ENCODE results near the gene ANKZF1. TPM values are rescaled to one million over a fixed set of nuclear protein-coding genes. Genes with fewer than 3 reads are reported as not detected.

Gene ANKZF1
- total and polyA plus RNA-seq, 4 experiments from 2014 or later, result 22.1 to 260 (median 147) TPM

DNA sequence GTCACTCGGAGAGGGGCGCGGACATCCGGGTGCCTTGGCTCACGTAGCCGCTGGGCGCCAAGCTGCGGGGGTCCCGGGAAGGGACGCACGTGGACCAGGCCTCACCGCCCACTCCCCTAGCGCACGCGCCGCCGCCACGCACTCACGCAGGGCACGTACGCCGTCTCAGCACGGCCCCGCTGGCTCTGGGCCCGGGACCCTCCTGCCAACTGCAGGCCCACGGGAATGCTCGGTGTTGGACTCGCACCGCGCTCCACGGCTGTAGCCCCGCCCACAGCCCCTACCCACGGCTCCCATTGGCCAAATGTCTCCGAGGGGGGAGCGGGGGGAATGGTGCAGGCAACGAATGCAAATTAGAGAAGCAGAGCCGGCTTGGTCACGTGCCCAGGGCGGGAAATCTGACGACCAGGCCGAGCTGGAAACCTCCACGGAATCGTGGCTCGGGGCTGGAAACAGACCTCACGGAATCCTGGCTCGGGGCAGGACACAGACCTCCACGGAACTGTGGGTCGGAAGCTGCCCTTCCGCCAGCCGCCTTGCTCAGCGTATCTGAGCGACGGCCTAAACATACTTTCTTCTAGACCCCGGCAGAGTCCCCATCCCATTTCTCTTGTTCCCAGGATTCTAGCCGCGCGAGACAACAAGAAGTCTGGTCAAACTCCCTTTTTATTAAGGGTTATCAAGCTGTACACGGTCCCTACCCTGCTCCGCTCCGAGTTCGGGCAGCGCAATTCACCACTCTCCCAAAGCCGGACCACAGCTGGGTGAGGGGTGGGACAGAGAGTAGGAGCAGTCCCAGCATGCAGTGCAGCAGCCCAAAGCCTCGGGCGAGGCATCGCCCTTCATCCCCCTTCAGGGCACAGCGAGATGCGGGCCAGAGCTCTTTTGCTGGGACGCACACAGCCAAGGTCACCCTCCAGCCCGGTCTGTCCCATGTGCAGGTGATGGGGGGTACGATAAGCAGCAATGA lies 10.6 kb upstream of the ANKZF1 start, which contains the start of gene ABCB6:
Gene ABCB6, minus strand, starts transcription at position 227 of the 970 bp plus-strand sequence. CDS start 285 bp downstream, outside the sequence.
- Mint-ChIP-seq H3K4me3 (peak within 1 kb of the TSS; percentile 82 to 93 (median 84)), H3K36me3 (peaks cover 17 to 36% of the 10 kb centered on the region in 2 donors), H3K4me1 (peaks cover 8 to 25% (median 19%) of the 10 kb centered on the region in 4 donors), H3K27ac (peak within 1 kb of the TSS; percentile 74 to 96 (median 88)), H3K27me3 (no peaks in the 10 kb centered on the region), H3K9me3 (no peaks in the 10 kb centered on the region)
- no peaks in the 10 kb centered on the region for H3K27me3 ChIP-seq (ENCODE audit: insufficient read depth, low read length)
- no peaks in the 10 kb centered on the region for H3K9me3 ChIP-seq (ENCODE audit: control insufficient read depth in 1 of 2, low read length in 2 of 2)
- ChIA-PET POLR2A (ENCODE audit: partially characterized antibody) (interaction anchor here (0.7 to 15.3 kb wide), 13 partner anchors 10 to 76 kb away, joined by 3 to 424 read pairs (median 28); partner anchors contain the start of genes ANKZF1, ATG9A, CNPPD1 and DNAJB2), CTCF (ENCODE audit: partially characterized antibody) (interaction anchor here (0.6 to 14.5 kb wide), 9 partner anchors 8 to 76 kb away, joined by 3 to 253 read pairs (median 3); partner anchors contain the start of genes CNPPD1, GLB1L, NHEJ1 and RETREG2)
- H3K4me3 ChIP-seq (ENCODE audit: low read length in 2 of 2), result peak within 1 kb of the TSS; percentile 49 to 68
- DNase-seq, result peak; percentile 81 to 93 (median 83)
- peaks cover 24% of the 10 kb centered on the region for H3K4me1 ChIP-seq (ENCODE audit: insufficient read depth, low read length)
- H3K36me3 ChIP-seq (ENCODE audit: insufficient read depth, low read length), result peaks cover 36% of the 10 kb centered on the region
- H3K27ac ChIP-seq (ENCODE audit: low read depth, low read length), result peak within 1 kb of the TSS; percentile 53
- intact Hi-C loops (cut with micrococcal nuclease), result loop anchor here (1.0 to 10.0 kb wide), 4 partner anchors 10 to 164 kb away; partner anchors contain the start of genes ANKZF1, ATG9A, NHEJ1 and SLC23A3

DNA sequence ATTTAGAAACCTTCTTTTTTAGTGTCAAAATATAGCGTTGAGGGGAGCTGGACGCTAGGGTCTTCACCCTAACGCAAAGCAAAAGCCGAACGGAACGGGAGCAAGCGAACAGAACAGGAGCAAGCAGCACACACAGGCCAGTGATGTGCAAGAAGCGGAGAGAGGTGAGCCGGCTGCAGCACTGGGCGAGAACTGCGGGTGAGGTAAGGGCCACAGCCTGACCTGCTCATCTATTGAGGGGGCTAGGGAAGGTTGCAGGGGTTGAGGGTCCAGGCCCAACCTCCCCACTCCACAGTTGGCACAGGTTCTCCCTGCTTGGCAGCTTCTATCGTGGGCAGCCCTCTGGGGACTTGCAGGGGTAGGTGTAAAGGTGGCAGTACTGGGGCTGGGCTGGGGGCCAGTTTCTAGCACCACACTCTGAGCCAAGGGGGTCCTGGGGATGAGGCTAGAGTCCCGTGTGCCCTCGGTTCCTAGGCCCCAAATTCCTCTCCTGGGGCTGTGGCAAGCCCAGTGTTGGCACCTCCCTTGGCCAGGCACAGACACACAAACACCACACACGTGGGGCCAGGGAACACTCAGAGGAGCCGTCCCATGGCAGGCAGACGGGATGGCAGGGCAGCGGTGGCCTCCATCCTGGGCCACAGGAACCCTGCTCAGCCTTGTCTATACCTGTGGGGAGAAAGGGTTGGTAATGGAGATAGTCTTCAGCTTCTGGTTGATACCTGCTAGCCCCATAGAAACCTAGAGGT lies 9.6 kb upstream of the ANKZF1 start:
- peaks cover 9 to 27% (median 19%) of the 10 kb centered on the region in 4 donors for H3K4me1 Mint-ChIP-seq
- peaks cover 46% of the 10 kb centered on the region for H3K36me3 ChIP-seq (ENCODE audit: insufficient read depth, low read length)

DNA sequence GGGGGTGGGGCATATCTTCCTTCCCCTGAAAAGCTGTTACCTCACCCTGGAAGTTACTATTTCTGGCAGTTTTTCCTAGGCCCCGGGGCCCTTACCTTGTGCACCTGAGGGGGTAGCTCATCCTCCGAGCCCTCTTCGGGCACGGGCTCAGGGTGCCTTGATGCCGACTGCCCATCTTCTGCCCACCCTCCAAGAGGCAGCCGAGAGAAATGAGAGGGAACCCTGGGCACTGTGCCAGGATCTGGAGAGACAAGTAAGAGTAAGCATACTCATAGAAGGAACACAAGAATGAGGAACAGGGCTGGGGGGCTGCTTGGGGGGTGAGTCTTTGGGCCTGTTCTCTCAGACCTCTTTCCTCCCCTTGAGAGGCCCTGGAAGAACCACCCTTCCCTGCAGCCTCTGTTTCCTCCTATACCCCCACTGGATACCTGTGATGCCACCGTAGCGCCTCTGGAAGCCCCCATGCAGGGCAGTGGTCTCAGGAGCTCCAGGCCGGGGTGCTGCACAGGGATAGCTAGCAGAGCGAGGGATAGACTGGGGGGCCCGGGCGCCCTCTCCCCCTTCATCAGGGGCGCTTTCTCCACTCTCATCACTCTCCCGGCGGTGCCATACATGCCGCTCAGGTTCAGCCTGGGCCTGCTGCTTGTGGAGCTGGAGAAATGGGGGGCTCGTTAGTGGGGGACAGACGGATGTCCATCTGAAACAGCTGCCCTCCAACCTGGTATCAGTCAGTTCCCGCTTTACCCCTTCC lies 8.8 kb upstream of the ANKZF1 start:
- POLR2A ChIA-PET (ENCODE audit: partially characterized antibody), result interaction anchor here (0.6 to 6.9 kb wide), 7 partner anchors 8 to 559 kb away, joined by 3 to 98 read pairs (median 7); partner anchors contain the start of genes ANKZF1, ATG9A, GLB1L and STK16
- H3K4me3 ChIP-seq (ENCODE audit: low read length in 2 of 2), result no peak overlapping the region
- no peaks in the 10 kb centered on the region for H3K27me3 ChIP-seq (ENCODE audit: insufficient read depth, low read length)
- DNase-seq, result no peak
- H3K27ac ChIP-seq (ENCODE audit: low read depth, low read length), result no peak overlapping the region
- H3K9me3 ChIP-seq (ENCODE audit: control insufficient read depth in 1 of 2, low read length in 2 of 2), result no peaks in the 10 kb centered on the region
- CTCF ChIA-PET (ENCODE audit: partially characterized antibody), result interaction anchor here (1.0 to 12.2 kb wide), 4 partner anchors 9 to 74 kb away, joined by 3 to 186 read pairs (median 6); partner anchors contain the start of gene NHEJ1
- intact Hi-C loops (cut with micrococcal nuclease), result no loop called here
- H3K4me3 Mint-ChIP-seq, result peak overlapping the region in 2 of 8 donors; percentile 43 to 46
- H3K4me1 ChIP-seq (ENCODE audit: insufficient read depth, low read length), result peaks cover 24% of the 10 kb centered on the region
- H3K36me3 ChIP-seq (ENCODE audit: insufficient read depth, low read length), result peaks cover 55% of the 10 kb centered on the region
- H3K4me1 Mint-ChIP-seq, result peaks cover 11 to 34% (median 22%) of the 10 kb centered on the region in 4 donors
- peak overlapping the region in 1 of 7 donors; percentile 60 for H3K27ac Mint-ChIP-seq
- H3K27me3 Mint-ChIP-seq, result no peaks in the 10 kb centered on the region
- H3K36me3 Mint-ChIP-seq, result peaks cover 30 to 53% of the 10 kb centered on the region in 2 donors
- peaks cover 0 to 2% (median 0%) of the 10 kb centered on the region in 8 donors for H3K9me3 Mint-ChIP-seq

More for the DNA sequence above, 9.6 kb upstream of the ANKZF1 start:
- peak overlapping the region in 7 of 8 donors; percentile 30 to 85 (median 46) for H3K4me3 Mint-ChIP-seq
- Histone ChIP-seq H3K4me1 (ENCODE audit: insufficient read depth, low read length) (peaks cover 24% of the 10 kb centered on the region), H3K27ac (ENCODE audit: low read depth, low read length) (no peak overlapping the region), H3K4me3 (ENCODE audit: low read length in 2 of 2) (no peak overlapping the region), H3K27me3 (ENCODE audit: insufficient read depth, low read length) (no peaks in the 10 kb centered on the region), H3K9me3 (ENCODE audit: control insufficient read depth in 1 of 2, low read length in 2 of 2) (no peaks in the 10 kb centered on the region)
- H3K36me3 Mint-ChIP-seq, result peaks cover 24 to 46% of the 10 kb centered on the region in 2 donors
- DNase-seq, result no peak
- intact Hi-C loops (cut with micrococcal nuclease), result loop anchor here (1.0 to 10.0 kb wide), 4 partner anchors 9 to 165 kb away; partner anchors contain the start of genes ANKZF1, ATG9A, NHEJ1 and SLC23A3
- H3K27ac Mint-ChIP-seq, result peak overlapping the region in 4 of 7 donors; percentile 47 to 80 (median 60)
- ChIA-PET POLR2A (ENCODE audit: partially characterized antibody) (interaction anchor here (0.6 to 15.3 kb wide), 8 partner anchors 9 to 558 kb away, joined by 3 to 424 read pairs (median 56); partner anchors contain the start of genes ANKZF1, ATG9A, CNPPD1 and DNAJB2), CTCF (ENCODE audit: partially characterized antibody) (interaction anchor here (1.0 to 14.5 kb wide), 6 partner anchors 46 to 75 kb away, joined by 3 to 253 read pairs (median 4); partner anchors contain the start of genes CNPPD1, NHEJ1, RETREG2 and SLC23A3)
- peaks cover 0 to 2% (median 0%) of the 10 kb centered on the region in 8 donors for H3K9me3 Mint-ChIP-seq
- no peaks in the 10 kb centered on the region for H3K27me3 Mint-ChIP-seq

DNA sequence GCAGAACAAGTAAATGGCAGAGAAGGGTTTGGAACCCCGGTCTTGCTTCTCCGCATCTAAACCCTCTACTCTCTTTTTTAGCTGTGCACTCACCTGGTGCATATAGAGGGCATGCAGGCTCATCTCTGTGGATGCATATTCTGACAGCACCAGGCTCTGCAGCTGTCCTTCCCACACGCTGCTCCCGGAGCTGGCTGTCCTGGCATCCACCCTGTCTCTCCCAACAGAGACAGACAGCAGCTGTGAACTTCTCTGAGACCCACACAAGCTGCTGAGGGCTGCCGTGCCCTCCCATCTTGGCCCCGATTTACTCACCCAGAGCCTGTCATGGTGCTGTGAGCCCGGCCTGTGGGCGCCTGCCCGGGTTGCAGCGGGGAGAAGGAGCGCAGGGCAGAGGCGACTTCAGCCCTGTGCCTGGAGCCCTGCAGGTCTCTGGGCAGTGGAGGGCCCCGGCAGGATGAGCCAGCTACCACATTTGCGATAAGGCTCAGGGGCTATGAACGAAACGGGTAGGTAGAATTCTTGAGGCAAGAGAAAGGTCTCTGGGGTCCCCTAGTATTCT lies 7.6 kb upstream of the ANKZF1 start:
- Mint-ChIP-seq H3K4me1 (peaks cover 15 to 40% (median 24%) of the 10 kb centered on the region in 4 donors), H3K27ac (no peak overlapping the region), H3K4me3 (no peak overlapping the region), H3K27me3 (no peaks in the 10 kb centered on the region), H3K36me3 (peaks cover 34 to 59% of the 10 kb centered on the region in 2 donors), H3K9me3 (peaks cover 0 to 2% (median 0%) of the 10 kb centered on the region in 8 donors)
- CTCF ChIA-PET (ENCODE audit: partially characterized antibody), result interaction anchor here (1.0 kb wide), 1 partner anchor 77 kb away, joined by 3 read pairs; no protein-coding TSS in a partner anchor
- Histone ChIP-seq H3K27me3 (ENCODE audit: insufficient read depth, low read length) (no peaks in the 10 kb centered on the region), H3K4me3 (ENCODE audit: low read length in 2 of 2) (no peak overlapping the region), H3K36me3 (ENCODE audit: insufficient read depth, low read length) (peaks cover 63% of the 10 kb centered on the region), H3K4me1 (ENCODE audit: insufficient read depth, low read length) (peaks cover 28% of the 10 kb centered on the region), H3K9me3 (ENCODE audit: control insufficient read depth in 1 of 2, low read length in 2 of 2) (no peaks in the 10 kb centered on the region), H3K27ac (ENCODE audit: low read depth, low read length) (no peak overlapping the region)
- POLR2A ChIA-PET (ENCODE audit: partially characterized antibody), result interaction anchor here (0.6 to 6.9 kb wide), 6 partner anchors 8 to 45 kb away, joined by 3 to 80 read pairs (median 4); partner anchors contain the start of genes ANKZF1, ATG9A, CNPPD1 and TUBA4A
- intact Hi-C loops (cut with micrococcal nuclease), result no loop called here
- no peak for DNase-seq

DNA sequence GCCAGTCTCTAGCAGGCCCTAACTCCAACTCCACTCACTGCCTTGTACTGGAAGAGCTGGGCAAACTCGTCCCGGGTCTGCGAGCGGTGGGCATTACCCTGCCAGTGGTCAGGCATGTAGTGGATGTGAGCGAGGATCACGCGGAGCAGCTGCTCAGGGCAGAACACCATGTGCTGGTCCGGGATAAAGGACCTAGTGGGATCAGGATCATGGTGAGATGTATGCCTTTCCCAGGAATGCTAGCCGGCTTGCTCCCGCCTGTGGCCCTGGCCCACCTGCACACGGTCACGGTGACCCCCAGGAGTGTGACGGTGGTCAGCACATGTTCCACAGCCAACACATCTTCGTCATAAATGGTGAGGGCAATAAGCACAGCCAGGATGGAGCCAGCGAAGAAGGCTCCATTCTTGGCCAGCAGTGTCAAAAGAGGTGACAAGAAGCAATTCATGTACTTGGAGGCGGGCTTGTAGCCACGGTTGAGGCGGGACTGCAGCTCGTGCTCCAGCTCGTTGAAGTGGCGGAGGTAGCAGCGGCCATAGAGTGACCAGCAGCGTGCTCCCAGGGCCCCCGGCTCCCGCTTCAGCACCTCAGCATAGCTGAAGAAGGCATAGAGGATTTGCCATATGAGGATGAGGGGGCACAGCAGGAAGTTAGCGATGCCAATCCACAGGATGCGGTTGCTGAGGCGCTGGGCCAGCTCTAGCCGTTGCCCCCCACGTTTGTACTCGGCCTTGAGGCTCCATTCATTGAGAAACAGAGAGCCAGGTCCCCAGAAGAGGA lies 5.6 kb upstream of the ANKZF1 start:
- intact Hi-C loops (cut with micrococcal nuclease), result no loop called here
- no peak overlapping the region for H3K4me3 ChIP-seq (ENCODE audit: low read length in 2 of 2)
- Mint-ChIP-seq H3K36me3 (peaks cover 34 to 59% of the 10 kb centered on the region in 2 donors), H3K4me1 (peaks cover 19 to 46% (median 30%) of the 10 kb centered on the region in 4 donors), H3K27ac (peak overlapping the region in 3 of 7 donors; percentile 25 to 50 (median 41)), H3K27me3 (no peaks in the 10 kb centered on the region), H3K4me3 (no peak overlapping the region), H3K9me3 (peaks cover 0 to 2% (median 0%) of the 10 kb centered on the region in 8 donors)
- POLR2A ChIA-PET (ENCODE audit: partially characterized antibody), result interaction anchor here (4.4 to 17.6 kb wide), 2 partner anchors 17 to 26 kb away, joined by 13 to 684 read pairs; partner anchors contain the start of genes GLB1L, STK16, TUBA4A and TUBA4B
- H3K36me3 ChIP-seq (ENCODE audit: insufficient read depth, low read length), result peaks cover 64% of the 10 kb centered on the region
- no peak overlapping the region for H3K27ac ChIP-seq (ENCODE audit: low read depth, low read length)
- H3K27me3 ChIP-seq (ENCODE audit: insufficient read depth, low read length), result no peaks in the 10 kb centered on the region
- no peaks in the 10 kb centered on the region for H3K9me3 ChIP-seq (ENCODE audit: control insufficient read depth in 1 of 2, low read length in 2 of 2)
- peaks cover 30% of the 10 kb centered on the region for H3K4me1 ChIP-seq (ENCODE audit: insufficient read depth, low read length)
- CTCF ChIA-PET (ENCODE audit: partially characterized antibody), result interaction anchor here (1.1 to 2.0 kb wide), 3 partner anchors 11 to 71 kb away, joined by 3 to 4 read pairs (median 3); no protein-coding TSS in a partner anchor
- no peak for DNase-seq

Measured in CD4-positive, alpha-beta memory T cell (primary cell).